ENCODE data around the gene BMP3. TPM values are rescaled to one million over a fixed set of nuclear protein-coding genes. Genes with fewer than 3 reads are reported as not detected.
A peak's percentile ranks its signal among the peaks of the same experiment; 100 is the strongest.

The BMP3 gene
- total and polyA plus RNA-seq, 10 of the 15 experiments (the other 5 are each of a cell fraction or from before 2014, with no cell fraction given) = 0.37 to 1.4 (median 0.88) TPM

DNA sequence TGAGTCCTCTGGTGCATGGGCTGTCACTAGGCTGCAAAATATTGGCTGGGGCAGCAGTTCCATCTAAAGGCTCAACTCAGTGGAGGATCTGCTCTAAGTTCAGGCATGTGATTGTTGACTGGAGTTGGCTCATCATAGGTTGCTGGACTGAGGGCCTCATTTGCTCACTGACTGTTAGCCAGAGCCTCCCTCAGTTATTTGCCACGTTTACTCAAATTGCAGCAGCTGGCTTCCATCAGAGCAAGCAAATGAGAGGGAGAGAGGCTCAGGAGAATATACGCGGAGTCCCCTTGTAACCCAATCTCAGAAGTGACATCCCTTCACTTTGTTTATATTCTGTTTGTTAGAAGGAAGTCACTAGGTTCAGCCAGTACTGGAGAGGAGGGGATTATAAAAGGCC lies 54.1 kb downstream of the BMP3 start:
- WGBS (ENCODE audit: insufficient coverage, insufficient replicate concordance, low lambda C conversion rate, missing lambda C conversion rate) = 67% methylated on average over 3 of the region's 3 CpGs
- Histone ChIP-seq H3K36me3 (ENCODE audit: control insufficient read depth in 2 of 2, insufficient read depth in 2 of 2, low read length in 1 of 2) (no peaks in the 10 kb centered on the region), H3K79me2 (ENCODE audit: control insufficient read depth, insufficient read depth, low read length) (no peaks in the 10 kb centered on the region), H3K27me3 (replicated peaks in 1 of 2; ENCODE audit: control insufficient read depth in 2 of 2, insufficient read depth in 2 of 2, low read length in 1 of 2) (no peaks in the 10 kb centered on the region), H3K4me3 (no peak overlapping the region), H3K4me1 (ENCODE audit: control insufficient read depth, insufficient read depth, low read length) (no peaks in the 10 kb centered on the region), H3K27ac (ENCODE audit: control insufficient read depth, insufficient read depth) (no peak overlapping the region), H4K20me1 (ENCODE audit: control insufficient read depth, insufficient read depth) (no peaks in the 10 kb centered on the region), H2AFZ (ENCODE audit: control insufficient read depth, low read depth, low read length) (no peak overlapping the region), H3K9ac (ENCODE audit: control insufficient read depth, insufficient read depth, low read length) (no peak overlapping the region), H3K4me2 (ENCODE audit: control insufficient read depth, insufficient read depth) (no peak overlapping the region), H3K9me3 (replicated peaks; ENCODE audit: control insufficient read depth, insufficient read depth, low read length) (no peaks in the 10 kb centered on the region)
- FAIRE-seq = no peak
- CTCF ChIA-PET = interaction anchor here (1.3 to 2.7 kb wide), 3 partner anchors 14 to 176 kb away, joined by 4 to 15 read pairs (median 9); no protein-coding TSS in a partner anchor
- TF ChIP-seq, protein P1, sequence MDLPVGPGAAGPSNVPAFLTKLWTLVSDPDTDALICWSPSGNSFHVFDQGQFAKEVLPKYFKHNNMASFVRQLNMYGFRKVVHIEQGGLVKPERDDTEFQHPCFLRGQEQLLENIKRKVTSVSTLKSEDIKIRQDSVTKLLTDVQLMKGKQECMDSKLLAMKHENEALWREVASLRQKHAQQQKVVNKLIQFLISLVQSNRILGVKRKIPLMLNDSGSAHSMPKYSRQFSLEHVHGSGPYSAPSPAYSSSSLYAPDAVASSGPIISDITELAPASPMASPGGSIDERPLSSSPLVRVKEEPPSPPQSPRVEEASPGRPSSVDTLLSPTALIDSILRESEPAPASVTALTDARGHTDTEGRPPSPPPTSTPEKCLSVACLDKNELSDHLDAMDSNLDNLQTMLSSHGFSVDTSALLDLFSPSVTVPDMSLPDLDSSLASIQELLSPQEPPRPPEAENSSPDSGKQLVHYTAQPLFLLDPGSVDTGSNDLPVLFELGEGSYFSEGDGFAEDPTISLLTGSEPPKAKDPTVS (IDR thresholded peaks at IDR 0.05; ENCODE audit: low read depth, low read length) = no peak
- TF ChIP-seq, protein P2, sequence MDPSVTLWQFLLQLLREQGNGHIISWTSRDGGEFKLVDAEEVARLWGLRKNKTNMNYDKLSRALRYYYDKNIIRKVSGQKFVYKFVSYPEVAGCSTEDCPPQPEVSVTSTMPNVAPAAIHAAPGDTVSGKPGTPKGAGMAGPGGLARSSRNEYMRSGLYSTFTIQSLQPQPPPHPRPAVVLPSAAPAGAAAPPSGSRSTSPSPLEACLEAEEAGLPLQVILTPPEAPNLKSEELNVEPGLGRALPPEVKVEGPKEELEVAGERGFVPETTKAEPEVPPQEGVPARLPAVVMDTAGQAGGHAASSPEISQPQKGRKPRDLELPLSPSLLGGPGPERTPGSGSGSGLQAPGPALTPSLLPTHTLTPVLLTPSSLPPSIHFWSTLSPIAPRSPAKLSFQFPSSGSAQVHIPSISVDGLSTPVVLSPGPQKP (IDR thresholded peaks at IDR 0.05; ENCODE audit: low read depth, low read length) = no peak
- TF ChIP-seq, protein P3, sequence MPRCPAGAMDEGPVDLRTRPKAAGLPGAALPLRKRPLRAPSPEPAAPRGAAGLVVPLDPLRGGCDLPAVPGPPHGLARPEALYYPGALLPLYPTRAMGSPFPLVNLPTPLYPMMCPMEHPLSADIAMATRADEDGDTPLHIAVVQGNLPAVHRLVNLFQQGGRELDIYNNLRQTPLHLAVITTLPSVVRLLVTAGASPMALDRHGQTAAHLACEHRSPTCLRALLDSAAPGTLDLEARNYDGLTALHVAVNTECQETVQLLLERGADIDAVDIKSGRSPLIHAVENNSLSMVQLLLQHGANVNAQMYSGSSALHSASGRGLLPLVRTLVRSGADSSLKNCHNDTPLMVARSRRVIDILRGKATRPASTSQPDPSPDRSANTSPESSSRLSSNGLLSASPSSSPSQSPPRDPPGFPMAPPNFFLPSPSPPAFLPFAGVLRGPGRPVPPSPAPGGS (IDR thresholded peaks at IDR 0.05; ENCODE audit: borderline replicate concordance, insufficient read depth, low read depth, low read length, poor library complexity, severe bottlenecking) = peak; percentile 47
- TF ChIP-seq NFXL1 (IDR thresholded peaks at IDR 0.05; ENCODE audit: borderline replicate concordance) = no peak
- TF ChIP-seq, protein P4, sequence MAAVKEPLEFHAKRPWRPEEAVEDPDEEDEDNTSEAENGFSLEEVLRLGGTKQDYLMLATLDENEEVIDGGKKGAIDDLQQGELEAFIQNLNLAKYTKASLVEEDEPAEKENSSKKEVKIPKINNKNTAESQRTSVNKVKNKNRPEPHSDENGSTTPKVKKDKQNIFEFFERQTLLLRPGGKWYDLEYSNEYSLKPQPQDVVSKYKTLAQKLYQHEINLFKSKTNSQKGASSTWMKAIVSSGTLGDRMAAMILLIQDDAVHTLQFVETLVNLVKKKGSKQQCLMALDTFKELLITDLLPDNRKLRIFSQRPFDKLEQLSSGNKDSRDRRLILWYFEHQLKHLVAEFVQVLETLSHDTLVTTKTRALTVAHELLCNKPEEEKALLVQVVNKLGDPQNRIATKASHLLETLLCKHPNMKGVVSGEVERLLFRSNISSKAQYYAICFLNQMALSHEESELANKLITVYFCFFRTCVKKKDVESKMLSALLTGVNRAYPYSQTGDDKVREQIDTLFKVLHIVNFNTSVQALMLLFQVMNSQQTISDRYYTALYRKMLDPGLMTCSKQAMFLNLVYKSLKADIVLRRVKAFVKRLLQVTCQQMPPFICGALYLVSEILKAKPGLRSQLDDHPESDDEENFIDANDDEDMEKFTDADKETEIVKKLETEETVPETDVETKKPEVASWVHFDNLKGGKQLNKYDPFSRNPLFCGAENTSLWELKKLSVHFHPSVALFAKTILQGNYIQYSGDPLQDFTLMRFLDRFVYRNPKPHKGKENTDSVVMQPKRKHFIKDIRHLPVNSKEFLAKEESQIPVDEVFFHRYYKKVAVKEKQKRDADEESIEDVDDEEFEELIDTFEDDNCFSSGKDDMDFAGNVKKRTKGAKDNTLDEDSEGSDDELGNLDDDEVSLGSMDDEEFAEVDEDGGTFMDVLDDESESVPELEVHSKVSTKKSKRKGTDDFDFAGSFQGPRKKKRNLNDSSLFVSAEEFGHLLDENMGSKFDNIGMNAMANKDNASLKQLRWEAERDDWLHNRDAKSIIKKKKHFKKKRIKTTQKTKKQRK (IDR thresholded peaks at IDR 0.05; ENCODE audit: low read depth, low read length) = no peak
- TF ChIP-seq HDGF (IDR thresholded peaks at IDR 0.05) = no peak
- in situ Hi-C loops (cut with MboI) = no loop called here
- BruUV-seq (replicated peaks) = no TSS peak
- ATAC-seq = no peak
- POLR2A ChIA-PET = no interaction called here
- intact Hi-C loops (cut with micrococcal nuclease; ENCODE audit: unreplicated experiment) = no loop called here
- SMC1A ChIA-PET (ENCODE audit: uncharacterized antibody, unreplicated experiment) = interaction anchor here (1.5 kb wide), 1 partner anchor 10 kb away, joined by 4 read pairs; no protein-coding TSS in a partner anchor
- RAD21 ChIA-PET (ENCODE audit: unreplicated experiment) = interaction anchor here (0.5 kb wide), 1 partner anchor 612 kb away, joined by 3 read pairs; no protein-coding TSS in a partner anchor
- no peak for DNase-seq (ENCODE audit: low read depth, low spot score)
